ENCODE results near the gene MRPS16. TPM values are rescaled to one million over a fixed set of nuclear protein-coding genes. Genes with fewer than 3 reads are reported as not detected.

Gene MRPS16
- total and polyA plus RNA-seq, 9 of the 15 experiments (the other 6 are each of a cell fraction or from before 2014, with no cell fraction given) = 65.0 to 239 (median 146) TPM

DNA sequence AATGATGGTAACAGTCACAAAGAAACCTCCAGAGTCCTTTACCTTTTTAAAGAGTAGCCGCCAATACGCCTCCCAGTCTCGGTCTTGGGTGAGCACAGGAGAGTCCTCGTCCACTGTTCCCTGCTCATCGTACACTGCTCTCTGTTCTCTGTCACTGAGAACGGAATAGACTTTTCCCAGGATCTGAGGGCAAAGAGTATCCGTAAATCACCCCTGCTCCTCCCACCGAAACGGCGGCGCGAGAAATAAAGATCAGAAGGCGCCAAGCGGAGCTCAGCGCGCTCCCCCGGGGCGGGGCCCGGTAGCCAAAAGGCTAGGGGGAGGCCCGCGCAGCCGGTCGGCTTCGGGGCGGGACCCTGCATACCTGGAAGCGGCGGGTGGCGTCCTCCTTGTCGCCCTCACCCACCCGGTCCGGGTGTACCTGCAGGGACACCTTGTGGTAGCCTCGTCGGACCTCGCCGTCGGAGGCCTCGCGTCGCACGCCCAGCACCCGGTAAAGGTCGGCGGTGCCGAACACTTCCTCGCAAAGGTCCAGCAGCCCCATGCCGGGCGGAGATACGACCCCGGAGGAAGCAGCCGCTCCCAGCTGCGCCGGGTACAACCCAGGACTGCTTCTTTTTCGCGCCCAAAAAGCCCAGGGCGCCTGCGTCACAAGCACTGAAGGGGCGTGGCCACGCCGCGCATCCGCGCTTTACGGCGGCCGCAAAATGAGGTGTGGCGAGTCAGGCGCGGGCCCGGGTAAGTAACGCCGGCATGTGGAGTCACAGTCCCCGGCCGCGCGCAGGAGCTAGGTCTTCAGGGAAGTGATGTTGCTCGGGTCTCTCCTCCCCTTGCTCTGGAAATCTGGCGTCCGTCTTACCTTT, 5.6 kb downstream of the MRPS16 start, which contains the start of gene DNAJC9 (continued):
- TF ChIP-seq, protein P1, sequence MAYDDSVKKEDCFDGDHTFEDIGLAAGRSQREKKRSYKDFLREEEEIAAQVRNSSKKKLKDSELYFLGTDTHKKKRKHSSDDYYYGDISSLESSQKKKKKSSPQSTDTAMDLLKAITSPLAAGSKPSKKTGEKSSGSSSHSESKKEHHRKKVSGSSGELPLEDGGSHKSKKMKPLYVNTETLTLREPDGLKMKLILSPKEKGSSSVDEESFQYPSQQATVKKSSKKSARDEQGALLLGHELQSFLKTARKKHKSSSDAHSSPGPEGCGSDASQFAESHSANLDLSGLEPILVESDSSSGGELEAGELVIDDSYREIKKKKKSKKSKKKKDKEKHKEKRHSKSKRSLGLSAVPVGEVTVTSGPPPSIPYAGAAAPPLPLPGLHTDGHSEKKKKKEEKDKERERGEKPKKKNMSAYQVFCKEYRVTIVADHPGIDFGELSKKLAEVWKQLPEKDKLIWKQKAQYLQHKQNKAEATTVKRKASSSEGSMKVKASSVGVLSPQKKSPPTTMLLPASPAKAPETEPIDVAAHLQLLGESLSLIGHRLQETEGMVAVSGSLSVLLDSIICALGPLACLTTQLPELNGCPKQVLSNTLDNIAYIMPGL (CRISPR knock-in tag; IDR thresholded peaks at IDR 0.05) = peak; percentile 82; the same call in 1 of the 2 replicates
- TF ChIP-seq POLR2G (IDR thresholded peaks at IDR 0.05; ENCODE audit: low read depth, low read length) = peak; percentile 99
- no peak for TF ChIP-seq LARP7 (IDR thresholded peaks at IDR 0.05)
- TF ChIP-seq, protein P2, sequence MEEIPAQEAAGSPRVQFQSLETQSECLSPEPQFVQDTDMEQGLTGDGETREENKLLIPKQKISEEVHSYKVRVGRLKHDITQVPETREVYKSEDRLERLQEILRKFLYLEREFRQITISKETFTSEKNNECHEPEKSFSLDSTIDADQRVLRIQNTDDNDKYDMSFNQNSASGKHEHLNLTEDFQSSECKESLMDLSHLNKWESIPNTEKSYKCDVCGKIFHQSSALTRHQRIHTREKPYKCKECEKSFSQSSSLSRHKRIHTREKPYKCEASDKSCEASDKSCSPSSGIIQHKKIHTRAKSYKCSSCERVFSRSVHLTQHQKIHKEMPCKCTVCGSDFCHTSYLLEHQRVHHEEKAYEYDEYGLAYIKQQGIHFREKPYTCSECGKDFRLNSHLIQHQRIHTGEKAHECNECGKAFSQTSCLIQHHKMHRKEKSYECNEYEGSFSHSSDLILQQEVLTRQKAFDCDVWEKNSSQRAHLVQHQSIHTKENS (CRISPR knock-in tag; IDR thresholded peaks at IDR 0.05) = 0 out of 2 replicates have a peak, but pooled peaks have one; percentile 23
- TF ChIP-seq COPS2 (conservative IDR thresholded peaks at IDR 0.05) = no peak
- peak; percentile 92 for TF ChIP-seq PML (IDR thresholded peaks at IDR 0.05; ENCODE audit: low read length)
- no peak for TF ChIP-seq WHSC1 (IDR thresholded peaks at IDR 0.05; ENCODE audit: low read length)
- TF ChIP-seq SLC30A9 (CRISPR knock-in tag; IDR thresholded peaks at IDR 0.05) = no peak
- no peak for TF ChIP-seq ZFX (CRISPR knock-in tag; IDR thresholded peaks at IDR 0.05)
- TF ChIP-seq, protein P3, sequence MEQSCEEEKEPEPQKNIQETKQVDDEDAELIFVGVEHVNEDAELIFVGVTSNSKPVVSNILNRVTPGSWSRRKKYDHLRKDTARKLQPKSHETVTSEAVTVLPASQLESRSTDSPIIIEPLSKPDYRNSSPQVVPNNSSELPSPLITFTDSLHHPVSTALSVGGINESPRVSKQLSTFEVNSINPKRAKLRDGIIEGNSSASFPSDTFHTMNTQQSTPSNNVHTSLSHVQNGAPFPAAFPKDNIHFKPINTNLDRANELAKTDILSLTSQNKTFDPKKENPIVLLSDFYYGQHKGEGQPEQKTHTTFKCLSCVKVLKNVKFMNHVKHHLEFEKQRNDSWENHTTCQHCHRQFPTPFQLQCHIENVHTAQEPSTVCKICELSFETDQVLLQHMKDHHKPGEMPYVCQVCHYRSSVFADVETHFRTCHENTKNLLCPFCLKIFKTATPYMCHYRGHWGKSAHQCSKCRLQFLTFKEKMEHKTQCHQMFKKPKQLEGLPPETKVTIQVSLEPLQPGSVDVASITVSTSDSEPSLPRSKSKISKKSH (CRISPR knock-in tag; IDR thresholded peaks at IDR 0.05) = no peak
- TF ChIP-seq, protein P4, sequence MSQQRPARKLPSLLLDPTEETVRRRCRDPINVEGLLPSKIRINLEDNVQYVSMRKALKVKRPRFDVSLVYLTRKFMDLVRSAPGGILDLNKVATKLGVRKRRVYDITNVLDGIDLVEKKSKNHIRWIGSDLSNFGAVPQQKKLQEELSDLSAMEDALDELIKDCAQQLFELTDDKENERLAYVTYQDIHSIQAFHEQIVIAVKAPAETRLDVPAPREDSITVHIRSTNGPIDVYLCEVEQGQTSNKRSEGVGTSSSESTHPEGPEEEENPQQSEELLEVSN (IDR thresholded peaks at IDR 0.05; ENCODE audit: borderline replicate concordance in 1 of 2, extremely low read depth in 1 of 2, insufficient read depth in 1 of 2, insufficient read length in 1 of 2, low read depth in 1 of 2, low read length in 1 of 2, poor library complexity in 1 of 2, severe bottlenecking in 1 of 2) = peak in 1 of 2 experiments; percentile 69
- TF ChIP-seq, protein P5, sequence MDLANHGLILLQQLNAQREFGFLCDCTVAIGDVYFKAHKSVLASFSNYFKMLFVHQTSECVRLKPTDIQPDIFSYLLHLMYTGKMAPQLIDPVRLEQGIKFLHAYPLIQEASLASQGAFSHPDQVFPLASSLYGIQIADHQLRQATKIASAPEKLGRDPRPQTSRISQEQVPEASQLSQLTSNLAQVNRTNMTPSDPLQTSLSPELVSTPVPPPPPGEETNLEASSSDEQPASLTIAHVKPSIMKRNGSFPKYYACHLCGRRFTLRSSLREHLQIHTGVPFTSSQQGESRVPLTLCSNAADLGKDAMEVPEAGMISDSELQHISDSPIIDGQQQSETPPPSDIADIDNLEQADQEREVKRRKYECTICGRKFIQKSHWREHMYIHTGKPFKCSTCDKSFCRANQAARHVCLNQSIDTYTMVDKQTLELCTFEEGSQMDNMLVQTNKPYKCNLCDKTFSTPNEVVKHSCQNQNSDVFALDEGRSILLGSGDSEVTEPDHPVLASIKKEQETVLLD (IDR thresholded peaks at IDR 0.05) = peak; percentile 85
- TF ChIP-seq, protein P6, sequence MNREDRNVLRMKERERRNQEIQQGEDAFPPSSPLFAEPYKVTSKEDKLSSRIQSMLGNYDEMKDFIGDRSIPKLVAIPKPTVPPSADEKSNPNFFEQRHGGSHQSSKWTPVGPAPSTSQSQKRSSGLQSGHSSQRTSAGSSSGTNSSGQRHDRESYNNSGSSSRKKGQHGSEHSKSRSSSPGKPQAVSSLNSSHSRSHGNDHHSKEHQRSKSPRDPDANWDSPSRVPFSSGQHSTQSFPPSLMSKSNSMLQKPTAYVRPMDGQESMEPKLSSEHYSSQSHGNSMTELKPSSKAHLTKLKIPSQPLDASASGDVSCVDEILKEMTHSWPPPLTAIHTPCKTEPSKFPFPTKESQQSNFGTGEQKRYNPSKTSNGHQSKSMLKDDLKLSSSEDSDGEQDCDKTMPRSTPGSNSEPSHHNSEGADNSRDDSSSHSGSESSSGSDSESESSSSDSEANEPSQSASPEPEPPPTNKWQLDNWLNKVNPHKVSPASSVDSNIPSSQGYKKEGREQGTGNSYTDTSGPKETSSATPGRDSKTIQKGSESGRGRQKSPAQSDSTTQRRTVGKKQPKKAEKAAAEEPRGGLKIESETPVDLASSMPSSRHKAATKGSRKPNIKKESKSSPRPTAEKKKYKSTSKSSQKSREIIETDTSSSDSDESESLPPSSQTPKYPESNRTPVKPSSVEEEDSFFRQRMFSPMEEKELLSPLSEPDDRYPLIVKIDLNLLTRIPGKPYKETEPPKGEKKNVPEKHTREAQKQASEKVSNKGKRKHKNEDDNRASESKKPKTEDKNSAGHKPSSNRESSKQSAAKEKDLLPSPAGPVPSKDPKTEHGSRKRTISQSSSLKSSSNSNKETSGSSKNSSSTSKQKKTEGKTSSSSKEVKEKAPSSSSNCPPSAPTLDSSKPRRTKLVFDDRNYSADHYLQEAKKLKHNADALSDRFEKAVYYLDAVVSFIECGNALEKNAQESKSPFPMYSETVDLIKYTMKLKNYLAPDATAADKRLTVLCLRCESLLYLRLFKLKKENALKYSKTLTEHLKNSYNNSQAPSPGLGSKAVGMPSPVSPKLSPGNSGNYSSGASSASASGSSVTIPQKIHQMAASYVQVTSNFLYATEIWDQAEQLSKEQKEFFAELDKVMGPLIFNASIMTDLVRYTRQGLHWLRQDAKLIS (CRISPR knock-in tag; IDR thresholded peaks at IDR 0.05) = peak; percentile 99
- no peak for TF ChIP-seq CREBBP (IDR thresholded peaks at IDR 0.05; ENCODE audit: low read depth, low read length)
- TF ChIP-seq CBX5 (IDR thresholded peaks at IDR 0.05; ENCODE audit: borderline replicate concordance, low read depth) = no peak
